HepG2 (cell line): ENCODE data around the gene KL. TPM values are rescaled to one million over a fixed set of nuclear protein-coding genes. Genes with fewer than 3 reads are reported as not detected.

Source experiments
- ATAC-seq: fragments of 200-7000 bp; cut with Tn5 transposase; 3 replicates; pipeline ENCODE4 v1.9.1; 2020; ENCODE audit warnings: mild to moderate bottlenecking, moderate library complexity
- BruUV-seq: library from RNA; stranded (reverse); fragments of 400-500 nt; replicated peaks from 2 replicates; lab custom pipeline; 2021; lab: Mats Ljungman, UMichigan
- CTCF ChIA-PET: fragments of 300-600 bp; formaldehyde crosslinking; extraction: SDS; loops from one replicate; lab custom pipeline; 2021; ENCODE audit warnings: low total read pairs, inconsistent platforms, low intra/inter-chr PET ratio; lab: Yijun Ruan, JAX
- POLR2A ChIA-PET: fragments of 350-600 bp; sonication (Branson Sonifier 250); formaldehyde crosslinking; loops from one replicate; lab custom pipeline; 2020; ENCODE audit warnings: antibody characterized with exemption, inconsistent platforms; lab: Yijun Ruan, JAX
- DNase-seq: peaks from one replicate; pipeline ENCODE4 v3.0.0-alpha.2; 2015; ENCODE audit warnings: low spot score
- FAIRE-seq: peaks from 3 replicates; lab custom pipeline; 2011; peaks lifted over from hg19 to GRCh38; lab: Jason Lieb, UNC
- H2AFZ ChIP-seq: one replicate; pipeline ENCODE4 v1.6.1; 2011; ENCODE audit warnings: low read length, inconsistent platforms
- H3K27ac ChIP-seq: fragments of 300-600 bp; 3 replicates; pipeline ENCODE4 v1.8.0; 2011; ENCODE audit warnings: mixed run types, mild to moderate bottlenecking, mixed read lengths, low read length, inconsistent platforms; ENCODE audit not compliant: insufficient read depth; ENCODE audit errors: extremely low read length
- H3K27me3 ChIP-seq, 2 experiments: fragments of 200-600 bp in 1 of 2; 2 replicates in 1 of 2; 3 replicates in 1 of 2; pipeline versions ENCODE4 v1.6.0 to v1.8.0; 2011; ENCODE audit warnings: low read length in 2 of 2, mild to moderate bottlenecking in 2 of 2, moderate library complexity in 2 of 2, inconsistent platforms in 1 of 2; ENCODE audit not compliant: insufficient read depth in 2 of 2, control insufficient read depth in 1 of 2
- H3K36me3 ChIP-seq, 2 experiments: fragments of 200-600 bp in 1 of 2; replicated peaks in 1 of 2; 2 replicates in 1 of 2; 3 replicates in 1 of 2; pipeline versions ENCODE4 v1.5.1 to v1.8.0; 2011; ENCODE audit warnings: low read length in 2 of 2, inconsistent platforms in 1 of 2; ENCODE audit not compliant: insufficient read depth in 2 of 2, control insufficient read depth in 1 of 2
- H3K4me1 ChIP-seq: 2 replicates; pipeline ENCODE4 v1.5.1; 2012; ENCODE audit warnings: low read length, inconsistent platforms; ENCODE audit not compliant: insufficient read depth
- H3K4me2 ChIP-seq: 2 replicates; pipeline ENCODE4 v1.6.0; 2011; ENCODE audit warnings: low read depth, low read length, inconsistent platforms
- H3K4me3 ChIP-seq, 3 experiments: fragments of 200-600 bp in 1 of 3; sonication (generic), shearing (Covaris generic) in 1 of 3; replicated peaks in 1 of 3; 2 replicates each; pipeline ENCODE4 v1.5.1; 2011 to 2016; ENCODE audit warnings: low read length in 3 of 3, inconsistent platforms in 2 of 3, low read depth in 2 of 3, mild to moderate bottlenecking in 2 of 3, control low read depth in 1 of 3, mixed read lengths in 1 of 3; ENCODE audit not compliant: insufficient read depth in 1 of 3
- H3K79me2 ChIP-seq: one replicate; pipeline ENCODE4 v1.6.1; 2011; ENCODE audit warnings: low read length, inconsistent platforms; ENCODE audit not compliant: insufficient read depth
- H3K9ac ChIP-seq: 2 replicates; pipeline ENCODE4 v1.6.0; 2011; ENCODE audit warnings: mild to moderate bottlenecking, low read depth, low read length, inconsistent platforms; ENCODE audit not compliant: insufficient read depth
- H3K9me3 ChIP-seq: 2 replicates; pipeline ENCODE4 v1.5.1; 2012; ENCODE audit warnings: mild to moderate bottlenecking, low read length
- H4K20me1 ChIP-seq: 2 replicates; pipeline ENCODE4 v1.6.0; 2011; ENCODE audit warnings: inconsistent platforms, mild to moderate bottlenecking, low read length, moderate library complexity; ENCODE audit not compliant: insufficient read depth
- ATRX ChIP-seq: sonication (generic); formaldehyde crosslinking; IDR thresholded peaks from 2 replicates; pipeline ENCODE4 v1.4.0; 2020; ENCODE audit warnings: missing genetic modification reagents, borderline replicate concordance
- IRX3 ChIP-seq: sonication (generic); formaldehyde crosslinking; IDR thresholded peaks from 2 replicates; pipeline ENCODE4 v1.8.1; 2023; ENCODE audit warnings: mild to moderate bottlenecking, low read depth, missing genetic modification reagents, borderline replicate concordance
- MYC ChIP-seq: sonication (generic); formaldehyde crosslinking; IDR thresholded peaks from 2 replicates; pipeline ENCODE4 v1.9.0; 2021; ENCODE audit warnings: missing genetic modification reagents, borderline replicate concordance
- MYNN ChIP-seq: sonication (generic); formaldehyde crosslinking; IDR thresholded peaks from 2 replicates; pipeline ENCODE4 v1.4.0; 2020; ENCODE audit warnings: mild to moderate bottlenecking, low read depth, missing genetic modification reagents
- REL ChIP-seq: sonication (generic); formaldehyde crosslinking; conservative IDR thresholded peaks from 2 replicates; pipeline ENCODE4 v1.8.0; 2022; ENCODE audit warnings: mild to moderate bottlenecking, missing genetic modification reagents, moderate library complexity
- RFX5 ChIP-seq: IDR thresholded peaks from 2 replicates; pipeline ENCODE4 v1.6.1; 2011; ENCODE audit warnings: low read depth, low read length, improper control_type of control experiment
- SUZ12 ChIP-seq: fragments of 150-350 bp; IDR thresholded peaks from 2 replicates; pipeline ENCODE4 v1.6.1; 2014; ENCODE audit warnings: low read depth, low read length
- ZMYM3 ChIP-seq: sonication (generic); formaldehyde crosslinking; IDR thresholded peaks from 2 replicates; pipeline ENCODE4 v1.5.1; 2020; ENCODE audit warnings: mild to moderate bottlenecking, missing genetic modification reagents
- ZNF556 ChIP-seq: sonication (generic); formaldehyde crosslinking; IDR thresholded peaks from 2 replicates; pipeline ENCODE4 v1.4.0; 2020; ENCODE audit warnings: mild to moderate bottlenecking, missing genetic modification reagents, borderline replicate concordance
- ZNF879 ChIP-seq: sonication (generic); formaldehyde crosslinking; IDR thresholded peaks from 2 replicates; pipeline ENCODE4 v1.8.1; 2023; ENCODE audit warnings: missing genetic modification reagents
- WGBS: methylation state at CpG from one replicate; pipeline ENCODE4 v1.1.6; 2017; ENCODE audit warnings: low lambda C conversion rate; 5-methylcytosine and 5-hydroxymethylcytosine counted together
- in situ Hi-C: cut with HindIII; loops from 2 replicates; pipeline ENCODE4 v1.10.0; 2017; ENCODE audit warnings: low pct_unique_long_range_greater_than_20kb; ENCODE audit not compliant: extremely low pct_ligation_motif_present
- intact Hi-C: fragments of 100-400 bp; cut with micrococcal nuclease; formaldehyde crosslinking; loops from one replicate; pipeline ENCODE4 v1.10.0; 2022; ENCODE audit not compliant: unreplicated experiment
- polyA plus RNA-seq, 8 experiments: library from polyadenylated mRNA; depleted of rRNA in 3 of 8; stranded (reverse) in 7 of 8; unstranded in 1 of 8; fragments of >200 nt; fragmentation: Illumina TruSeq in 4 of 8; extraction: Trizol in 4 of 8; gene quantifications; 2 replicates each; pipeline versions ENCODE4 v1.2.1 to v1.2.3, GENCODE V29; 2011 to 2016; ENCODE audit warnings: low read depth in 4 of 8, missing spikeins in 1 of 8, mixed read lengths in 1 of 8; ENCODE audit not compliant: insufficient read depth in 1 of 8
- total RNA-seq, 5 experiments: library from RNA; depleted of rRNA; stranded (reverse); fragments of >200 nt; fragmentation: Illumina TruSeq; extraction: Trizol; gene quantifications; 2 replicates each; pipeline ENCODE4 v1.2.3, GENCODE V29; 2016; ENCODE audit warnings: low read depth in 1 of 5
- TF ChIP-seq, protein P1 (sequence below): sonication (generic); formaldehyde crosslinking; IDR thresholded peaks from 2 replicates; pipeline ENCODE4 v1.4.0; 2020; ENCODE audit warnings: missing genetic modification reagents
- TF ChIP-seq, protein P2 (sequence below): sonication (generic); formaldehyde crosslinking; IDR thresholded peaks from 2 replicates; pipeline ENCODE4 v1.5.0; 2020; ENCODE audit warnings: missing genetic modification reagents
- TF ChIP-seq, protein P3 (sequence below): IDR thresholded peaks from 2 replicates; pipeline ENCODE4 v1.6.1; 2016; ENCODE audit warnings: missing biosample characterization, missing genetic modification reagents, low read depth
- TF ChIP-seq, protein P4 (sequence below): sonication (generic); formaldehyde crosslinking; IDR thresholded peaks from 2 replicates; pipeline ENCODE4 v1.8.0; 2022; ENCODE audit warnings: mild to moderate bottlenecking, missing genetic modification reagents, moderate library complexity
- TF ChIP-seq, protein P5 (sequence below): sonication (generic); formaldehyde crosslinking; IDR thresholded peaks from 2 replicates; pipeline ENCODE4 v1.8.1; 2023; ENCODE audit warnings: missing genetic modification reagents, mild to moderate bottlenecking, borderline replicate concordance

Gene KL
- total and polyA plus RNA-seq, 2 of the 13 experiments (the other 11 are each of a cell fraction or from before 2014, with no cell fraction given): not detected

DNA sequence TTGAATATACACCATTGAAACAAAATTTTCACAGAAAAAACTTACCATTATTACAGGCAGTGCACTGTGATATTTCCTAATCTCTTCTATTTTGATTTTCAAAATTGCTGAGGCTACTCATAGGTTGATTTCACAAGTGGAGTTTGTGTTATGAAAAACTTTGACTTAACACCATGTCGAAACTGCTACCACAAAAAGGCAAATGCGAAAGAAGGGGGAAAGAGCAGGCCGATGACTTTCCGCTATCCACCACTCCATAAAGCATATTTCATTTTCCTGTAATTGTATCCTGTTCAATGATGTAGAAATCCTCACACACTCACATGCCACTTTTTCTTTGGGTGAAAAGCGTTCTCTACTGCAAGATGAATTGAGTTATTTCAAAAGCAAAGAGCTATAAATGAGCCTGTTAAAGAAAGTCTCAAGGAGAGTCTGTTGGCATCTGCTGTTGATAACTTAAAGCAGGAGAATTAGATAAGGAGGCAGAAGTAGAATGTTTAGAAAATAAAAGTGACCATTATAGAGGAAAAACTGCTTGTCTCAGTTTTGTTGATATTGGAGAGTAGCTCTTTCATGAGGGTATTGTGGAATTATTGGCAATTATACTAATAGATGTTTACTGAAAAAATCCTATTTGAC lies 18.8 kb downstream of the KL start:
- no peak overlapping the region for H3K4me2 ChIP-seq
- no peaks in the 10 kb centered on the region for H4K20me1 ChIP-seq
- ATAC-seq: no peak
- no peak overlapping the region for H3K9ac ChIP-seq
- no peak for TF ChIP-seq IRX3 (CRISPR knock-in tag)
- TF ChIP-seq MYNN: no peak
- no peak for TF ChIP-seq ZNF879 (CRISPR knock-in tag)
- TF ChIP-seq ZMYM3: no peak
- no peak for TF ChIP-seq MYC (CRISPR knock-in tag)
- no peak for TF ChIP-seq RFX5
- TF ChIP-seq, protein P1, sequence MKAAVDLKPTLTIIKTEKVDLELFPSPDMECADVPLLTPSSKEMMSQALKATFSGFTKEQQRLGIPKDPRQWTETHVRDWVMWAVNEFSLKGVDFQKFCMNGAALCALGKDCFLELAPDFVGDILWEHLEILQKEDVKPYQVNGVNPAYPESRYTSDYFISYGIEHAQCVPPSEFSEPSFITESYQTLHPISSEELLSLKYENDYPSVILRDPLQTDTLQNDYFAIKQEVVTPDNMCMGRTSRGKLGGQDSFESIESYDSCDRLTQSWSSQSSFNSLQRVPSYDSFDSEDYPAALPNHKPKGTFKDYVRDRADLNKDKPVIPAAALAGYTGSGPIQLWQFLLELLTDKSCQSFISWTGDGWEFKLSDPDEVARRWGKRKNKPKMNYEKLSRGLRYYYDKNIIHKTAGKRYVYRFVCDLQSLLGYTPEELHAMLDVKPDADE (CRISPR knock-in tag): no peak
- TF ChIP-seq, protein P2, sequence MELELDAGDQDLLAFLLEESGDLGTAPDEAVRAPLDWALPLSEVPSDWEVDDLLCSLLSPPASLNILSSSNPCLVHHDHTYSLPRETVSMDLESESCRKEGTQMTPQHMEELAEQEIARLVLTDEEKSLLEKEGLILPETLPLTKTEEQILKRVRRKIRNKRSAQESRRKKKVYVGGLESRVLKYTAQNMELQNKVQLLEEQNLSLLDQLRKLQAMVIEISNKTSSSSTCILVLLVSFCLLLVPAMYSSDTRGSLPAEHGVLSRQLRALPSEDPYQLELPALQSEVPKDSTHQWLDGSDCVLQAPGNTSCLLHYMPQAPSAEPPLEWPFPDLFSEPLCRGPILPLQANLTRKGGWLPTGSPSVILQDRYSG: no peak
- no peak for TF ChIP-seq ATRX (CRISPR knock-in tag)
- TF ChIP-seq ZNF556 (CRISPR knock-in tag): no peak
- TF ChIP-seq, protein P3, sequence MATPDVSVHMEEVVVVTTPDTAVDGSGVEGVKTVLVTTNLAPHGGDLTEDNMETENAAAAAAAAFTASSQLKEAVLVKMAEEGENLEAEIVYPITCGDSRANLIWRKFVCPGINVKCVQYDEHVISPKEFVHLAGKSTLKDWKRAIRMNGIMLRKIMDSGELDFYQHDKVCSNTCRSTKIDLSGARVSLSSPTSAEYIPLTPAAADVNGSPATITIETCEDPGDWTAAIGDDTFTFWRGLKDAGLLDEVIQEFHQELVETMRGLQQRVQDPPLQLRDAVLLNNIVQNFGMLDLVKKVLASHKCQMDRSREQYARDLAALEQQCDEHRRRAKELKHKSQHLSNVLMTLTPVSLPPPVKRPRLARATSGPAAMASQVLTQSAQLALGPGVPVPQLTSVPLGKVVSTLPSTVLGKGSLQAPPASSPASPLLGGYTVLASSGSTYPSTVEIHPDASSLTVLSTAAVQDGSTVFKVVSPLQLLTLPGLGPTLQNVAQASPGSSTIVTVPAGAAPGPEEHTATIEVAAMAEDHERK (CRISPR knock-in tag): no peak
- TF ChIP-seq, protein P4, sequence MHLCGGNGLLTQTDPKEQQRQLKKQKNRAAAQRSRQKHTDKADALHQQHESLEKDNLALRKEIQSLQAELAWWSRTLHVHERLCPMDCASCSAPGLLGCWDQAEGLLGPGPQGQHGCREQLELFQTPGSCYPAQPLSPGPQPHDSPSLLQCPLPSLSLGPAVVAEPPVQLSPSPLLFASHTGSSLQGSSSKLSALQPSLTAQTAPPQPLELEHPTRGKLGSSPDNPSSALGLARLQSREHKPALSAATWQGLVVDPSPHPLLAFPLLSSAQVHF: no peak
- no peak for TF ChIP-seq SUZ12
- no peak for TF ChIP-seq REL (CRISPR knock-in tag)
- TF ChIP-seq, protein P5, sequence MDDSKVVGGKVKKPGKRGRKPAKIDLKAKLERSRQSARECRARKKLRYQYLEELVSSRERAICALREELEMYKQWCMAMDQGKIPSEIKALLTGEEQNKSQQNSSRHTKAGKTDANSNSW (CRISPR knock-in tag): no peak
- CTCF ChIA-PET: no interaction called here
- H3K27me3 ChIP-seq: peaks cover 0 to 3% of the 10 kb centered on the region in 2 experiments; a peak in 1 of 5 replicates
- no peak for FAIRE-seq
- H2AFZ ChIP-seq: no peak overlapping the region
- H3K36me3 ChIP-seq: no peaks in the 10 kb centered on the region
- H3K79me2 ChIP-seq: no peaks in the 10 kb centered on the region
- intact Hi-C loops: no loop called here
- BruUV-seq: no TSS peak
- H3K9me3 ChIP-seq: no peaks in the 10 kb centered on the region
- POLR2A ChIA-PET: no interaction called here
- in situ Hi-C loops: no loop called here
- no peak overlapping the region for H3K27ac ChIP-seq
- 57% methylated on average over 5 of the region's 5 CpGs for WGBS
- H3K4me1 ChIP-seq: no peaks in the 10 kb centered on the region
- no peak for DNase-seq
- H3K4me3 ChIP-seq: no peak overlapping the region
